Cardiac septum (tissue), 1 donor: ENCODE data around the gene CCDC172. TPM values are rescaled to one million over a fixed set of nuclear protein-coding genes. Genes with fewer than 3 reads are reported as not detected.

ENCODE experiments used
- DNase-seq: peaks from one replicate; pipeline ENCODE4 v3.0.0-alpha.2; 2020; ENCODE audit warnings: low spot score
- intact Hi-C: fragments of 100-400 bp; cut with DNase I; formaldehyde crosslinking; loops from one replicate; pipeline ENCODE4 v1.14.0; 2022
- total RNA-seq: library from RNA; stranded (reverse); fragmentation: NEBNext Ultra II Directional; extraction: Animal tissue kit (Norgen Biotek cat#: 25700); gene quantifications from one replicate; pipeline ENCODE4 v1.2.1, GENCODE V29; 2021
- donor health status: DM: no; HTN: no; CAD: no.

CCDC172 gene
- total RNA-seq, 1 donor from 2014 or later = not detected

- intact Hi-C loops = no loop called here
- no peak for DNase-seq
These were observed 93.6 kb downstream of the CCDC172 start for GRCh38 chr10:116417821-116418220.

DNA sequence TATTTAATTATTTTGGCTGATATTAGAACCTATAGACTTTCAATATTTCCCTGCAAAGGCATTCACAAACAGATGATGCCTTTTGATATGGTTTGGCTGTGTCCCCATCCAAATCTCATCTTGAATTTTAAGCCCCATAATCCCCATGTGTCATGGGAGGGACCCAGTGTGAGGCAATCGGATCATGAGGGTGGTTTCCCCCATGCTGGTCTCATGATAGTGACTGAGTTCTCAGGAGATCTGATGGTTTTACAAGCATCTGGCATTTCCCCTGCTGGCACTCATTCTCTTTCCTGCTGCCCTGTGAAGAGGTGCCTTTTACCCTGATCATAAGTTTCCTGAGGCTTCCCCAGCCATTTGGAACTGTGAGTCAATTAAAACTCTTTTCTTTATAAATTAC lies 94.1 kb downstream of the CCDC172 start:
- no peak for DNase-seq
- intact Hi-C loops = no loop called here

DNA sequence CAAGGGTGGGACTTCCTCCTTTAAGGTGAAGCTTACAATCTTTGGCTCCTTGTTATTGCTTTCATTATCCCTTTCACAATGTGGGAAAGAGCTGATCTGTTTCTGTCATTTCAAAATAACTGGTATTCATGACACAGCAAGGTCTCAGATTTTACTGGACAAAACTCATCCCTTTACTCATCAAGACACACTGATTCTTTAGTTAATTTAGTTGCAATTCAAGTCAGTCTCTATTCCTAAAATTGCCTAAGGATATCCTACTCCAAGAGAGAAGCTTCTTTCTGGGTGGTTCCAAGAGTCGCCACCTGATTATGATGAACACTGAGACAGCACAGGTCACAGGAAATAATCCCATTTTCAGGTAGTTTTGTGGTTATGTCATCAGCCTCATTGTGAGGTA lies 97.6 kb downstream of the CCDC172 start:
- intact Hi-C loops = no loop called here
- DNase-seq = no peak

- DNase-seq = no peak
- intact Hi-C loops = no loop called here
These were observed 103.4 kb downstream of the CCDC172 start, which contains the start of gene PNLIPRP3 for GRCh38 chr10:116427671-116428070. Gene PNLIPRP3 (plus strand): TSS chr10:116427847. CDS start chr10:116428013, 166 bp downstream.

- no peak for DNase-seq
- intact Hi-C loops = no loop called here
These were observed 105.2 kb downstream of the CCDC172 start for GRCh38 chr10:116429288-116429977.

Other genes with a start within 250 kb of the CCDC172 start
- 0.59 TPM for gene GFRA1, start 51.2 kb upstream of the CCDC172 start, total RNA-seq
- not detected for gene PNLIPRP3, start 103.4 kb downstream of the CCDC172 start, total RNA-seq
- gene PNLIP, start 221.5 kb downstream of the CCDC172 start, total RNA-seq = not detected